Activated naive CD4-positive, alpha-beta T cell treated with anti-CD3 and anti-CD28 coated beads for 36 hours (primary cell): ENCODE results near the gene KLHL12. TPM values are rescaled to one million over a fixed set of nuclear protein-coding genes. Genes with fewer than 3 reads are reported as not detected.
"Not testable (repeated sequence)": the region's sequence is repeated elsewhere in the genome, so short reads cannot be mapped to it uniquely, and the experiment has no call there.

Experiments used
- CTCF ChIA-PET: fragments of 350-600 bp; sonication (Branson Sonifier 250); formaldehyde crosslinking; loops from one replicate; lab custom pipeline; 2021; ENCODE audit warnings: antibody characterized with exemption; lab: Charles Lee
- DNase-seq: peaks from one replicate; pipeline ENCODE4 v3.0.0-alpha.2; 2020
- H3K27ac Mint-ChIP-seq: one replicate; pipeline ENCODE4 v1.8.0; 2021; ENCODE audit warnings: mild to moderate bottlenecking, mixed read lengths
- H3K27me3 Mint-ChIP-seq: one replicate; pipeline ENCODE4 v1.8.0; 2021; ENCODE audit warnings: low read depth, mixed read lengths
- H3K36me3 Mint-ChIP-seq: one replicate; pipeline ENCODE4 v1.8.0; 2021; ENCODE audit warnings: low read depth, mixed read lengths
- H3K4me1 Mint-ChIP-seq: one replicate; pipeline ENCODE4 v1.8.0; 2021; ENCODE audit warnings: low read depth, mixed read lengths
- H3K4me3 Mint-ChIP-seq: one replicate; pipeline ENCODE4 v1.8.0; 2021; ENCODE audit warnings: mild to moderate bottlenecking, moderate library complexity, mixed read lengths
- H3K9me3 Mint-ChIP-seq: one replicate; pipeline ENCODE4 v1.8.0; 2021; ENCODE audit warnings: mixed read lengths
- intact Hi-C: fragments of 100-400 bp; cut with micrococcal nuclease; formaldehyde crosslinking; loops from one replicate; pipeline ENCODE4 v1.15.1; 2023
- total RNA-seq, 2 experiments: library from RNA; stranded (reverse); gene quantifications; one replicate each; pipeline ENCODE4 v1.2.3, GENCODE V29; 2021

The KLHL12 gene
- total RNA-seq, 2 experiments from 2014 or later = 42.5 to 42.6 TPM

DNA sequence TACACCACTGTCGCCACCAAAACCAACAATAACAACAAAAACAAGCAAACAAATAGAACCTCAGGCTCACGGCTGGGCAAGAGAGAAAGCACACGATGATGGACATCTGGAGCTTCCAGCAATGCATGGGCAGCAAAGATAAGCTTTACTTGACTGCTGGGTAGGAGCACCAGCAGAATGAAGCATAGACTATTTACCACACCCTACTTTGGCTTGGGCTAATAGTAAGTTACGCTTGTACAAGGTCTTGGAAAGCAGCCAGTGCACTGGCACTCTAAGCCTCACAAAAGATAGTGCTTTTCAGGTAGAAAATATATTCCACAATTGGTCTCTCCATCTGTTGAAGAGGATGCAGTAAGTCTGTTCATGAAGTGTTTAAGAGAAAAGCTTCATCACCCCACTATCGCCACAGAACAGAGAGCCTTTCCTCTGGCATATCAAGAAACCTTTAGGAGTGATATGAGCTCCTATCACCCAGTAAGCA is 17.4 kb upstream of the KLHL12 start:
- no peak overlapping the region for H3K27ac Mint-ChIP-seq
- H3K9me3 Mint-ChIP-seq = no peaks in the 10 kb centered on the region
- no peaks in the 10 kb centered on the region for H3K27me3 Mint-ChIP-seq
- H3K4me1 Mint-ChIP-seq = no peaks in the 10 kb centered on the region
- H3K4me3 Mint-ChIP-seq = no peak overlapping the region
- intact Hi-C loops = no loop called here
- no peak for DNase-seq
- peaks cover 17% of the 10 kb centered on the region for H3K36me3 Mint-ChIP-seq
- CTCF ChIA-PET = interaction anchor here (1.2 kb wide), 1 partner anchor 54 kb away, joined by 4 read pairs; no protein-coding TSS in a partner anchor

- no peak overlapping the region for H3K27ac Mint-ChIP-seq
- no peaks in the 10 kb centered on the region for H3K9me3 Mint-ChIP-seq
- H3K36me3 Mint-ChIP-seq = peaks cover 12% of the 10 kb centered on the region
- intact Hi-C loops = no loop called here
- H3K4me3 Mint-ChIP-seq = no peak overlapping the region
- CTCF ChIA-PET = no interaction called here
- H3K27me3 Mint-ChIP-seq = no peaks in the 10 kb centered on the region
- no peaks in the 10 kb centered on the region for H3K4me1 Mint-ChIP-seq
- no peak for DNase-seq
Observed at GRCh38 chr1:202942426-202942825, 15.4 kb upstream of the KLHL12 start.

GRCh38 chr1:202941372-202941771 is 14.3 kb upstream of the KLHL12 start:
- no peak for DNase-seq
- Mint-ChIP-seq H3K9me3 (no peaks in the 10 kb centered on the region), H3K27me3 (no peaks in the 10 kb centered on the region), H3K36me3 (peaks cover 11% of the 10 kb centered on the region), H3K4me1 (no peaks in the 10 kb centered on the region), H3K27ac (no peak overlapping the region), H3K4me3 (no peak overlapping the region)
- CTCF ChIA-PET = no interaction called here
- intact Hi-C loops = no loop called here

DNA sequence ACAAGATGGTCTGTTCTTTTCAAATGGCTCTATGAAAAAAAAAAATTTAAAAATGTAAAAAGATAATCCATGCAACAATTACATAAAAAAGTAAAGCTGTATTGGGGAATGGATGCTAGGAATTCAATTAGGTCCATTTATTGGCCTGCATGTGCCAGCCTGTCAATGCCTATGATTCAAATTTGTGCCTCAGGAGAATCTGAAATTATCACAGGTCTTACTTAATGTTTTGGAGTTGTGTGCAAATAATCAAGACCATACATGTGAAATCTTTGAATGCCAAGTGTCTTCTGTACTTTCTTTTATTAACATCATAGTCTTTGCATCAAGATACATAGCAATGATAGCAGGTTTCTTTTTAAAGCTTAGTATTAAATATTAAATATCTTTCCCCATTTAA is 13.5 kb upstream of the KLHL12 start:
- Mint-ChIP-seq H3K36me3 (peaks cover 9% of the 10 kb centered on the region), H3K27me3 (no peaks in the 10 kb centered on the region), H3K4me1 (no peaks in the 10 kb centered on the region), H3K9me3 (no peaks in the 10 kb centered on the region), H3K4me3 (no peak overlapping the region), H3K27ac (no peak overlapping the region)
- CTCF ChIA-PET = no interaction called here
- no peak for DNase-seq
- intact Hi-C loops = no loop called here

- Mint-ChIP-seq H3K27me3 (no peaks in the 10 kb centered on the region), H3K9me3 (no peaks in the 10 kb centered on the region)
- no peak for DNase-seq
Observed at GRCh38 chr1:202938287-202938925, 11.4 kb upstream of the KLHL12 start.

GRCh38 chr1:202936409-202936808 is 9.4 kb upstream of the KLHL12 start:
- H3K36me3 Mint-ChIP-seq, H3K9me3 Mint-ChIP-seq, CTCF ChIA-PET, H3K27ac Mint-ChIP-seq, intact Hi-C loops, H3K27me3 Mint-ChIP-seq, H3K4me1 Mint-ChIP-seq, DNase-seq, H3K4me3 Mint-ChIP-seq: not testable (repeated sequence)

More at GRCh38 chr1:202938287-202938925, 11.4 kb upstream of the KLHL12 start:
- CTCF ChIA-PET = no interaction called here
- Mint-ChIP-seq H3K4me1 (peaks cover 5% of the 10 kb centered on the region), H3K27ac (no peak overlapping the region), H3K36me3 (peaks cover 6% of the 10 kb centered on the region), H3K4me3 (no peak overlapping the region)
- intact Hi-C loops = no loop called here

- Mint-ChIP-seq H3K9me3 (no peaks in the 10 kb centered on the region), H3K27ac (no peak overlapping the region), H3K36me3 (peaks cover 1% of the 10 kb centered on the region), H3K4me1 (peaks cover 7% of the 10 kb centered on the region), H3K27me3 (no peaks in the 10 kb centered on the region), H3K4me3 (no peak overlapping the region)
- DNase-seq = no peak
- CTCF ChIA-PET = no interaction called here
- intact Hi-C loops = no loop called here
Observed at GRCh38 chr1:202935844-202936243, 8.8 kb upstream of the KLHL12 start.

- no peak overlapping the region for H3K4me3 Mint-ChIP-seq
- H3K36me3 Mint-ChIP-seq = peaks cover 1% of the 10 kb centered on the region
- CTCF ChIA-PET = no interaction called here
- H3K9me3 Mint-ChIP-seq = no peaks in the 10 kb centered on the region
- no peak overlapping the region for H3K27ac Mint-ChIP-seq
- peaks cover 7% of the 10 kb centered on the region for H3K4me1 Mint-ChIP-seq
- no peak for DNase-seq
- intact Hi-C loops = no loop called here
- no peaks in the 10 kb centered on the region for H3K27me3 Mint-ChIP-seq
Observed at GRCh38 chr1:202934755-202935154, 7.7 kb upstream of the KLHL12 start.

DNA sequence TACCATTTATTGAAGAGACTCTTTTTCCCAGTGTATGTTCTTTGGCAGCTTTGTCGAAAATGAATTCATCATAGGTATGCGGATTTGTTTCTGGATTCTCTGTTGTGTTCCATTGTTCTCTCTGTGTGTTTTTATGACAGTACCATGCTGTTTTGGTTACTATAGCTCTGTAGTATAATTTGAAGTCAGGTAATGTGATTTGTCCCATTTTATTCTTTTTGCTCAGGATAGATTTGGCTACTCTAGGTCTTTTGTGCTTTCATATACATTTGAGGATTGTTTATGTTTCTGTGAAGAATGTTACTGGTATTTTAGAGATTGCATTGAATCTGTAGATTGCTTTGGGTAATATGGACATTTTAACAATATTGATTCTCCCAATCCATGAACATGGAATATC is 5.4 kb upstream of the KLHL12 start:
- Mint-ChIP-seq H3K27ac (no peak overlapping the region), H3K27me3 (no peaks in the 10 kb centered on the region), H3K4me1 (peaks cover 7% of the 10 kb centered on the region), H3K36me3 (no peaks in the 10 kb centered on the region), H3K4me3 (no peak overlapping the region), H3K9me3 (no peaks in the 10 kb centered on the region)
- no peak for DNase-seq
- CTCF ChIA-PET = no interaction called here
- intact Hi-C loops = no loop called here

GRCh38 chr1:202923533-202923932 is 3.5 kb downstream of the KLHL12 start:
- H3K27ac Mint-ChIP-seq = no peak overlapping the region
- CTCF ChIA-PET = interaction anchor here (0.6 to 0.7 kb wide), 2 partner anchors 103 to 161 kb away, joined by 3 to 4 read pairs; no protein-coding TSS in a partner anchor
- DNase-seq = no peak
- no peaks in the 10 kb centered on the region for H3K9me3 Mint-ChIP-seq
- H3K27me3 Mint-ChIP-seq = no peaks in the 10 kb centered on the region
- H3K36me3 Mint-ChIP-seq = peaks cover 5% of the 10 kb centered on the region
- peaks cover 24% of the 10 kb centered on the region for H3K4me1 Mint-ChIP-seq
- intact Hi-C loops = no loop called here
- no peak overlapping the region for H3K4me3 Mint-ChIP-seq

- Mint-ChIP-seq H3K4me3 (no peak overlapping the region), H3K36me3 (peaks cover 21% of the 10 kb centered on the region)
Observed at GRCh38 chr1:202919615-202920014, 7.4 kb downstream of the KLHL12 start.

GRCh38 chr1:202915146-202915545 is 11.9 kb downstream of the KLHL12 start:
- H3K27me3 Mint-ChIP-seq = no peaks in the 10 kb centered on the region
- no peaks in the 10 kb centered on the region for H3K4me1 Mint-ChIP-seq
- intact Hi-C loops = no loop called here
- H3K27ac Mint-ChIP-seq = no peak overlapping the region
- DNase-seq = no peak
- peaks cover 43% of the 10 kb centered on the region for H3K36me3 Mint-ChIP-seq
- H3K4me3 Mint-ChIP-seq = no peak overlapping the region
- CTCF ChIA-PET = no interaction called here
- H3K9me3 Mint-ChIP-seq = no peaks in the 10 kb centered on the region

More at GRCh38 chr1:202919615-202920014, 7.4 kb downstream of the KLHL12 start:
- intact Hi-C loops = no loop called here
- H3K27me3 Mint-ChIP-seq = no peaks in the 10 kb centered on the region
- CTCF ChIA-PET = no interaction called here
- H3K27ac Mint-ChIP-seq = no peak overlapping the region
- peaks cover 14% of the 10 kb centered on the region for H3K4me1 Mint-ChIP-seq
- no peak for DNase-seq
- H3K9me3 Mint-ChIP-seq = no peaks in the 10 kb centered on the region

DNA sequence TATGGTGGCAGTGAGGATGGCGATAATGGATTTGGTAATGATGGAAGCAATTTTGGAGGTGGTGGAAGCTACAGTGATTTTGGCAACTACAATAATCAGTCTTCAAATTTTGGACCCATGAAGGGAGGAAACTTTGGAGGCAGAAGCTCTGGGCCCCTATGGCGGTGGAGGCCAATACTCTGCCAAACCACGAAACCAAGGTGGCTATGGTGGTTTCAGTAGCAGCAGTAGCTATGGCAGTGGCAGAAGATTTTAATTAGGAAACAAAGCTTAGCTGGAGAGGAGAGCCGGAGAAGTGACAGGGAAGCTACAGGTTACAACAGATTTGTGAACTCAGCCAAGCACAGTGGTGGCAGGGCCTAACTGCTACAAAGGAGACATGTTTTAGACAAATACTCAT is 14.6 kb downstream of the KLHL12 start:
- H3K4me1 Mint-ChIP-seq, H3K27me3 Mint-ChIP-seq, H3K9me3 Mint-ChIP-seq, H3K4me3 Mint-ChIP-seq, H3K27ac Mint-ChIP-seq, DNase-seq, intact Hi-C loops, CTCF ChIA-PET: not testable (repeated sequence)
- H3K36me3 Mint-ChIP-seq = peaks cover 40% of the 10 kb centered on the region
